ENCODE data around the gene CFAP47.
"Not testable (repeated sequence)": the region's sequence is repeated elsewhere in the genome, so short reads cannot be mapped to it uniquely, and the experiment has no call there.

The CFAP47 gene

GRCh38 chrX:36160081-36160480 is 240.5 kb downstream of the CFAP47 start:
- Histone ChIP-seq H3K4me3 (no peak overlapping the region), H3K36me3 (ENCODE audit: insufficient read depth, low read length) (no peaks in the 10 kb centered on the region), H3K9ac (ENCODE audit: insufficient read length) (no peak overlapping the region), H3K9me3 (ENCODE audit: low read depth, low read length) (no peaks in the 10 kb centered on the region), H3K27ac (no peak overlapping the region)
- no peak for TF ChIP-seq EZH2 (IDR thresholded peaks at IDR 0.05)
- TF ChIP-seq POLR2AphosphoS5 (IDR thresholded peaks at IDR 0.05; ENCODE audit: borderline replicate concordance, low read depth, low read length): no peak
- no peak for TF ChIP-seq FOXP2 (optimal IDR thresholded peaks at IDR 0.05; ENCODE audit: control extremely low read depth, extremely low read length, insufficient read depth)
- DNase-seq (ENCODE audit: low read depth, low spot score): no peak

GRCh38 chrX:36198575-36198974 is 279.0 kb downstream of the CFAP47 start:
- TF ChIP-seq EZH2 (IDR thresholded peaks at IDR 0.05): no peak
- TF ChIP-seq POLR2AphosphoS5 (IDR thresholded peaks at IDR 0.05; ENCODE audit: borderline replicate concordance, low read depth, low read length): no peak
- no peak for TF ChIP-seq FOXP2 (optimal IDR thresholded peaks at IDR 0.05; ENCODE audit: control extremely low read depth, extremely low read length, insufficient read depth)
- Histone ChIP-seq H3K27ac (no peak overlapping the region), H3K9ac (ENCODE audit: insufficient read length) (no peak overlapping the region), H3K36me3 (ENCODE audit: insufficient read depth, low read length) (no peaks in the 10 kb centered on the region), H3K4me3 (no peak overlapping the region), H3K9me3 (ENCODE audit: low read depth, low read length) (no peaks in the 10 kb centered on the region)
- no peak for DNase-seq (ENCODE audit: low read depth, low spot score)

GRCh38 chrX:36199928-36200327 is 280.4 kb downstream of the CFAP47 start:
- Histone ChIP-seq H3K9me3 (ENCODE audit: low read depth, low read length) (no peaks in the 10 kb centered on the region), H3K36me3 (ENCODE audit: insufficient read depth, low read length) (no peaks in the 10 kb centered on the region), H3K27ac (no peak overlapping the region), H3K4me3 (no peak overlapping the region), H3K9ac (ENCODE audit: insufficient read length) (no peak overlapping the region)
- DNase-seq (ENCODE audit: low read depth, low spot score): no peak
- TF ChIP-seq FOXP2 (optimal IDR thresholded peaks at IDR 0.05; ENCODE audit: control extremely low read depth, extremely low read length, insufficient read depth): no peak

GRCh38 chrX:36214924-36215323 is 295.4 kb downstream of the CFAP47 start:
- no peak for DNase-seq (ENCODE audit: low read depth, low spot score)
- Histone ChIP-seq H3K36me3 (ENCODE audit: insufficient read depth, low read length) (no peaks in the 10 kb centered on the region), H3K4me3 (no peak overlapping the region), H3K27ac (no peak overlapping the region), H3K9ac (ENCODE audit: insufficient read length) (no peak overlapping the region), H3K9me3 (ENCODE audit: low read depth, low read length) (no peaks in the 10 kb centered on the region)
- TF ChIP-seq POLR2AphosphoS5 (IDR thresholded peaks at IDR 0.05; ENCODE audit: borderline replicate concordance, low read depth, low read length) (no peak), FOXP2 (optimal IDR thresholded peaks at IDR 0.05; ENCODE audit: control extremely low read depth, extremely low read length, insufficient read depth) (no peak), EZH2 (IDR thresholded peaks at IDR 0.05) (no peak)

- Histone ChIP-seq H3K9ac (ENCODE audit: insufficient read length) (no peak overlapping the region), H3K36me3 (ENCODE audit: insufficient read depth, low read length) (no peaks in the 10 kb centered on the region), H3K27ac (no peak overlapping the region), H3K9me3 (ENCODE audit: low read depth, low read length) (no peaks in the 10 kb centered on the region), H3K4me3 (no peak overlapping the region)
- DNase-seq (ENCODE audit: low read depth, low spot score): no peak
- TF ChIP-seq FOXP2 (optimal IDR thresholded peaks at IDR 0.05; ENCODE audit: control extremely low read depth, extremely low read length, insufficient read depth) (no peak), EZH2 (IDR thresholded peaks at IDR 0.05) (no peak), POLR2AphosphoS5 (IDR thresholded peaks at IDR 0.05; ENCODE audit: borderline replicate concordance, low read depth, low read length) (no peak)
These were observed 299.3 kb downstream of the CFAP47 start for GRCh38 chrX:36218801-36219200.

- DNase-seq (ENCODE audit: low read depth, low spot score): not testable (repeated sequence)
These were observed 315.4 kb downstream of the CFAP47 start for GRCh38 chrX:36234840-36235528.

GRCh38 chrX:36241397-36241796 is 321.9 kb downstream of the CFAP47 start:
- Histone ChIP-seq H3K27ac (no peak overlapping the region), H3K9ac (ENCODE audit: insufficient read length) (no peak overlapping the region), H3K36me3 (ENCODE audit: insufficient read depth, low read length) (no peaks in the 10 kb centered on the region), H3K4me3 (no peak overlapping the region), H3K9me3 (ENCODE audit: low read depth, low read length) (no peaks in the 10 kb centered on the region)
- DNase-seq (ENCODE audit: low read depth, low spot score): no peak
- TF ChIP-seq EZH2 (IDR thresholded peaks at IDR 0.05) (no peak), FOXP2 (optimal IDR thresholded peaks at IDR 0.05; ENCODE audit: control extremely low read depth, extremely low read length, insufficient read depth) (no peak), POLR2AphosphoS5 (IDR thresholded peaks at IDR 0.05; ENCODE audit: borderline replicate concordance, low read depth, low read length) (no peak)

More at GRCh38 chrX:36234840-36235528, 315.4 kb downstream of the CFAP47 start:
- not testable (repeated sequence) for H3K27ac ChIP-seq; H3K36me3 ChIP-seq (ENCODE audit: insufficient read depth, low read length); H3K9me3 ChIP-seq (ENCODE audit: low read depth, low read length); H3K4me3 ChIP-seq; H3K9ac ChIP-seq (ENCODE audit: insufficient read length)

- Histone ChIP-seq H3K27ac (no peak overlapping the region), H3K9me3 (ENCODE audit: low read depth, low read length) (no peaks in the 10 kb centered on the region), H3K9ac (ENCODE audit: insufficient read length) (no peak overlapping the region), H3K4me3 (no peak overlapping the region), H3K36me3 (ENCODE audit: insufficient read depth, low read length) (no peaks in the 10 kb centered on the region)
- no peak for DNase-seq (ENCODE audit: low read depth, low spot score)
- TF ChIP-seq EZH2 (IDR thresholded peaks at IDR 0.05) (no peak), POLR2AphosphoS5 (IDR thresholded peaks at IDR 0.05; ENCODE audit: borderline replicate concordance, low read depth, low read length) (no peak), FOXP2 (optimal IDR thresholded peaks at IDR 0.05; ENCODE audit: control extremely low read depth, extremely low read length, insufficient read depth) (no peak)
These were observed 346.6 kb downstream of the CFAP47 start for GRCh38 chrX:36266155-36266554.

- DNase-seq (ENCODE audit: low read depth, low spot score): no peak
- H3K9me3 ChIP-seq (ENCODE audit: low read depth, low read length): no peaks in the 10 kb centered on the region
- H3K9ac ChIP-seq (ENCODE audit: insufficient read length): no peak overlapping the region
- no peaks in the 10 kb centered on the region for H3K36me3 ChIP-seq (ENCODE audit: insufficient read depth, low read length)
- no peak overlapping the region for H3K27ac ChIP-seq
- no peak for TF ChIP-seq POLR2AphosphoS5 (IDR thresholded peaks at IDR 0.05; ENCODE audit: borderline replicate concordance, low read depth, low read length)
- TF ChIP-seq FOXP2 (optimal IDR thresholded peaks at IDR 0.05; ENCODE audit: control extremely low read depth, extremely low read length, insufficient read depth): no peak
- TF ChIP-seq EZH2 (IDR thresholded peaks at IDR 0.05): no peak
- no peak overlapping the region for H3K4me3 ChIP-seq
These were observed 390.6 kb downstream of the CFAP47 start for GRCh38 chrX:36310136-36310535.
